ENCODE measurements around the gene RBFOX1. TPM values are rescaled to one million over a fixed set of nuclear protein-coding genes. Genes with fewer than 3 reads are reported as not detected.

RBFOX1 gene
- total RNA-seq, 4 donors from 2014 or later = 0.40 to 0.98 TPM; not detected in 2

- no peak overlapping the region for H3K27ac ChIP-seq
These were observed 307.7 kb downstream of the RBFOX1 start for GRCh38 chr16:7640334-7640733.

GRCh38 chr16:7644176-7644575, 311.5 kb downstream of the RBFOX1 start:
- no peaks in the 10 kb centered on the region for H3K27me3 ChIP-seq
- H3K27ac ChIP-seq = no peak overlapping the region
- H3K36me3 ChIP-seq = no peaks in the 10 kb centered on the region
- H3K4me3 ChIP-seq (replicated peaks in 1 of 3) = no peak overlapping the region
- TF ChIP-seq CTCF (IDR thresholded peaks at IDR 0.05) (no peak), POLR2A (IDR thresholded peaks at IDR 0.05) (no peak)
- intact Hi-C loops (cut with DNase I) = no loop called here
- no peaks in the 10 kb centered on the region for H3K4me1 ChIP-seq
- 66 to 69% methylated on average over 6 of the region's 6 CpGs for WGBS, 2 donors
- no peaks in the 10 kb centered on the region for H3K9me3 ChIP-seq
- DNase-seq = no peak

More at GRCh38 chr16:7640334-7640733, 307.7 kb downstream of the RBFOX1 start:
- no peaks in the 10 kb centered on the region for H3K36me3 ChIP-seq
- no peak for DNase-seq
- no peaks in the 10 kb centered on the region for H3K27me3 ChIP-seq
- H3K4me3 ChIP-seq (replicated peaks in 1 of 3) = no peak overlapping the region
- intact Hi-C loops (cut with DNase I) = no loop called here
- no peaks in the 10 kb centered on the region for H3K4me1 ChIP-seq
- WGBS, 2 donors = 52 to 75% methylated on average over 3 of the region's 3 CpGs
- TF ChIP-seq POLR2A (IDR thresholded peaks at IDR 0.05) = no peak
- no peak for TF ChIP-seq CTCF (IDR thresholded peaks at IDR 0.05)
- H3K9me3 ChIP-seq = no peaks in the 10 kb centered on the region

- Histone ChIP-seq H3K4me1 (no peaks in the 10 kb centered on the region), H3K27ac (no peak overlapping the region), H3K4me3 (replicated peaks in 1 of 3) (no peak overlapping the region), H3K9me3 (no peaks in the 10 kb centered on the region), H3K27me3 (no peaks in the 10 kb centered on the region), H3K36me3 (no peaks in the 10 kb centered on the region)
- 71 to 73% methylated on average over 5 of the region's 5 CpGs for WGBS, 2 donors
- no peak for DNase-seq
- TF ChIP-seq POLR2A (IDR thresholded peaks at IDR 0.05) (no peak), CTCF (IDR thresholded peaks at IDR 0.05) (no peak)
- intact Hi-C loops (cut with DNase I) = no loop called here
These were observed 312.2 kb downstream of the RBFOX1 start for GRCh38 chr16:7644811-7645210.

GRCh38 chr16:7646821-7647500, 314.3 kb downstream of the RBFOX1 start:
- Histone ChIP-seq H3K36me3 (no peaks in the 10 kb centered on the region), H3K4me1 (no peaks in the 10 kb centered on the region), H3K27me3 (no peaks in the 10 kb centered on the region), H3K4me3 (replicated peaks in 1 of 3) (no peak overlapping the region), H3K9me3 (no peaks in the 10 kb centered on the region), H3K27ac (no peak overlapping the region)
- 75 to 79% methylated on average over 7 of the region's 7 CpGs for WGBS, 2 donors
- intact Hi-C loops (cut with DNase I) = no loop called here
- DNase-seq = no peak
- TF ChIP-seq POLR2A (IDR thresholded peaks at IDR 0.05) (no peak), CTCF (IDR thresholded peaks at IDR 0.05) (no peak)

- no peaks in the 10 kb centered on the region for H3K27me3 ChIP-seq
- H3K27ac ChIP-seq = no peak overlapping the region
- WGBS, 2 donors = 66 to 68% methylated on average over 4 of the region's 4 CpGs
- no peaks in the 10 kb centered on the region for H3K4me1 ChIP-seq
- TF ChIP-seq POLR2A (IDR thresholded peaks at IDR 0.05) (no peak), CTCF (IDR thresholded peaks at IDR 0.05) (no peak)
- no peaks in the 10 kb centered on the region for H3K9me3 ChIP-seq
- DNase-seq = no peak
- intact Hi-C loops (cut with DNase I) = no loop called here
- no peak overlapping the region for H3K4me3 ChIP-seq (replicated peaks in 1 of 3)
- H3K36me3 ChIP-seq = no peaks in the 10 kb centered on the region
These were observed 317.8 kb downstream of the RBFOX1 start for GRCh38 chr16:7650431-7650830.
